OCI-M2 (cell line): ENCODE data around the gene METTL25B.
A peak's percentile ranks its signal among the peaks of the same experiment; 100 is the strongest.

Experiments used
- DNase-seq: peaks from one replicate; lab custom pipeline; 2025; ENCODE audit not compliant: unreplicated experiment; lab: John Stamatoyannopoulos, UW

METTL25B gene

GRCh38 chr1:156727926-156728598 lies at the start of gene METTL25B:
METTL25B (plus strand) TSS chr1:156728469; CDS start chr1:156729105, 636 bp downstream.
- DNase-seq = no peak

GRCh38 chr1:156680056-156680455 lies 48.2 kb upstream of the METTL25B start:
- no peak for DNase-seq

- DNase-seq = no peak
These were observed 46.9 kb upstream of the METTL25B start for GRCh38 chr1:156681196-156681960.

- DNase-seq = no peak
These were observed 45.9 kb upstream of the METTL25B start for GRCh38 chr1:156682166-156682890.

- no peak for DNase-seq
These were observed 44.0 kb upstream of the METTL25B start for GRCh38 chr1:156684227-156684782.

GRCh38 chr1:156689035-156689952 lies 39.0 kb upstream of the METTL25B start:
- peak; percentile 66 for DNase-seq

- no peak for DNase-seq
These were observed 38.2 kb upstream of the METTL25B start for GRCh38 chr1:156689953-156690674.

- DNase-seq = no peak
These were observed 37.6 kb upstream of the METTL25B start for GRCh38 chr1:156690675-156691036.

GRCh38 chr1:156691191-156691590 lies 37.1 kb upstream of the METTL25B start:
- DNase-seq = no peak

- no peak for DNase-seq
These were observed 36.4 kb upstream of the METTL25B start for GRCh38 chr1:156691665-156692440.

- no peak for DNase-seq
These were observed 35.8 kb upstream of the METTL25B start for GRCh38 chr1:156692441-156692924.

- no peak for DNase-seq
These were observed 35.1 kb upstream of the METTL25B start for GRCh38 chr1:156692925-156693847.

GRCh38 chr1:156693848-156694689 lies 34.2 kb upstream of the METTL25B start:
- no peak for DNase-seq

GRCh38 chr1:156694690-156694962 lies 33.6 kb upstream of the METTL25B start:
- DNase-seq = no peak

GRCh38 chr1:156696755-156697154 lies 31.5 kb upstream of the METTL25B start:
- no peak for DNase-seq

GRCh38 chr1:156697481-156697880 lies 30.8 kb upstream of the METTL25B start:
- DNase-seq = no peak

GRCh38 chr1:156698995-156699394 lies 29.3 kb upstream of the METTL25B start:
- DNase-seq = no peak
